Endothelial cell of umbilical vein (primary cell): ENCODE data around the gene RAPGEF6. TPM values are rescaled to one million over a fixed set of nuclear protein-coding genes. Genes with fewer than 3 reads are reported as not detected.

Experiments
- BruUV-seq: library from RNA; stranded (reverse); fragments of 400-500 nt; replicated peaks from 2 replicates; lab custom pipeline; 2021; lab: Mats Ljungman, UMichigan
- CTCF ChIA-PET: fragments of 300-600, 350-600 bp; sonication (Branson Sonifier 250); formaldehyde crosslinking; loops from one replicate; lab custom pipeline; 2021; ENCODE audit warnings: antibody characterized with exemption, inconsistent platforms; lab: Charles Lee
- POLR2A ChIA-PET: fragments of 300-600, 350-600 bp; sonication (Branson Sonifier 250); formaldehyde crosslinking; loops from one replicate; lab custom pipeline; 2021; ENCODE audit warnings: antibody characterized with exemption, inconsistent platforms; lab: Charles Lee
- DNase-seq: peaks from one replicate; pipeline ENCODE4 v3.0.0-alpha.2; 2011; ENCODE audit warnings: low read depth, low spot score
- FAIRE-seq: peaks from 2 replicates; lab custom pipeline; 2011; peaks lifted over from hg19 to GRCh38; lab: Jason Lieb, UNC
- H2AFZ ChIP-seq: 2 replicates; pipeline ENCODE4 v1.6.0; 2012; ENCODE audit warnings: low read depth, low read length, control low read depth, inconsistent platforms
- H3K27ac ChIP-seq: 2 replicates; pipeline ENCODE4 v1.5.1; 2011; ENCODE audit warnings: low read depth, mild to moderate bottlenecking, control low read depth, low read length, moderate library complexity; ENCODE audit not compliant: insufficient read depth
- H3K27me3 ChIP-seq, 2 experiments: 2 replicates each; pipeline versions ENCODE4 v1.6.0 to v1.6.1; 2011; ENCODE audit warnings: low read length in 2 of 2, mixed read lengths in 1 of 2; ENCODE audit not compliant: control insufficient read depth in 2 of 2, insufficient read depth in 2 of 2
- H3K36me3 ChIP-seq, 2 experiments: 2 replicates in 1 of 2; 3 replicates in 1 of 2; pipeline ENCODE4 v1.5.1; 2011; ENCODE audit warnings: low read length in 2 of 2, mild to moderate bottlenecking in 1 of 2, moderate library complexity in 1 of 2; ENCODE audit not compliant: control insufficient read depth in 2 of 2, insufficient read depth in 2 of 2; ENCODE audit errors: extremely low read depth in 1 of 2
- H3K4me1 ChIP-seq: 3 replicates; pipeline ENCODE4 v1.5.1; 2011; ENCODE audit warnings: mild to moderate bottlenecking, low read length; ENCODE audit not compliant: control insufficient read depth, insufficient read depth; ENCODE audit errors: extremely low read depth
- H3K4me2 ChIP-seq: 2 replicates; pipeline ENCODE4 v1.6.1; 2011; ENCODE audit warnings: low read length, control low read depth, mixed read lengths; ENCODE audit not compliant: insufficient read depth
- H3K4me3 ChIP-seq, 3 experiments: fragments of 200-600 bp in 1 of 3; sonication (generic), shearing (Covaris generic) in 1 of 3; replicated peaks in 1 of 3; 2 replicates each; pipeline ENCODE4 v1.5.1; 2011 to 2016; ENCODE audit warnings: control low read depth in 3 of 3, low read length in 3 of 3, mild to moderate bottlenecking in 2 of 3, inconsistent platforms in 1 of 3, low read depth in 1 of 3, moderate library complexity in 1 of 3; ENCODE audit not compliant: insufficient read depth in 1 of 3
- H3K79me2 ChIP-seq: 2 replicates; pipeline ENCODE4 v1.6.0; 2012; ENCODE audit warnings: low read length, inconsistent platforms; ENCODE audit not compliant: control insufficient read depth, insufficient read depth
- H3K9ac ChIP-seq: replicated peaks from 2 replicates; pipeline ENCODE3; 2011; ENCODE audit warnings: low read length, control low read depth; ENCODE audit not compliant: insufficient read depth; ENCODE audit errors: extremely low read depth
- H3K9me1 ChIP-seq: replicated peaks from 3 replicates; pipeline ENCODE4 v1.6.0; 2011; ENCODE audit warnings: mild to moderate bottlenecking, low read length; ENCODE audit not compliant: control insufficient read depth, insufficient read depth; ENCODE audit errors: extremely low read depth
- H3K9me3 ChIP-seq: replicated peaks from 2 replicates; pipeline ENCODE4 v1.5.1; 2012; ENCODE audit warnings: low read length, inconsistent platforms; ENCODE audit not compliant: control insufficient read depth, insufficient read depth
- H4K20me1 ChIP-seq: replicated peaks from 2 replicates; pipeline ENCODE3; 2011; ENCODE audit warnings: mild to moderate bottlenecking, low read length; ENCODE audit not compliant: control insufficient read depth, insufficient read depth; ENCODE audit errors: extremely low read depth
- CTCF ChIP-seq, 2 donors: IDR thresholded peaks; 1 replicate in 1 of 2; 2 replicates in 1 of 2; pipeline ENCODE4 v1.5.1; 2011; ENCODE audit warnings: low read length in 2 of 2, mild to moderate bottlenecking in 2 of 2, moderate library complexity in 2 of 2, control low read depth in 1 of 2, inconsistent platforms in 1 of 2, low read depth in 1 of 2; ENCODE audit not compliant: insufficient read depth in 1 of 2; ENCODE audit errors: extremely low read depth in 1 of 2
- EZH2 ChIP-seq: IDR thresholded peaks from 2 replicates; pipeline ENCODE4 v1.6.1; 2012; ENCODE audit warnings: borderline replicate concordance, low read depth, mild to moderate bottlenecking, moderate library complexity, low read length, inconsistent platforms; ENCODE audit not compliant: severe bottlenecking
- FOS ChIP-seq: IDR thresholded peaks from 2 replicates; pipeline ENCODE4 v1.6.1; 2011; ENCODE audit warnings: mild to moderate bottlenecking, low read length, moderate library complexity, borderline replicate concordance; ENCODE audit not compliant: insufficient read depth
- GATA2 ChIP-seq: IDR thresholded peaks from 2 replicates; pipeline ENCODE4 v1.7.0; 2011; ENCODE audit warnings: low read depth, mild to moderate bottlenecking, moderate library complexity, mixed read lengths, low read length; ENCODE audit not compliant: insufficient read length, insufficient read depth
- JUN ChIP-seq: IDR thresholded peaks from 2 replicates; pipeline ENCODE4 v1.6.1; 2011; ENCODE audit warnings: borderline replicate concordance, low read depth; ENCODE audit not compliant: insufficient read length, insufficient read depth
- MAX ChIP-seq: IDR thresholded peaks from 2 replicates; pipeline ENCODE4 v1.6.1; 2011; ENCODE audit not compliant: insufficient read depth, insufficient read length
- MYC ChIP-seq: IDR thresholded peaks from one replicate; pipeline ENCODE4 v1.6.1; 2011; ENCODE audit warnings: mild to moderate bottlenecking, low read depth, low read length
- POLR2A ChIP-seq: IDR thresholded peaks from 2 replicates; pipeline ENCODE4 v1.6.1; 2012; ENCODE audit warnings: low read depth, mild to moderate bottlenecking, control low read depth, low read length
- POLR2AphosphoS5 ChIP-seq: IDR thresholded peaks from 2 replicates; pipeline ENCODE4 v1.6.1; 2012; ENCODE audit warnings: low read depth, mild to moderate bottlenecking, control low read depth, low read length, moderate library complexity; ENCODE audit not compliant: insufficient read depth
- dilution Hi-C: fragments of 300-500 bp; cut with MboI; formaldehyde crosslinking; loops from one replicate; pipeline ENCODE4 v1.15.0; 2019; ENCODE audit warnings: low sequenced_read_pairs; ENCODE audit not compliant: extremely low pct_ligation_motif_present
- intact Hi-C: fragments of 100-400 bp; cut with micrococcal nuclease; formaldehyde crosslinking; loops from one replicate; pipeline ENCODE4 v1.10.0; 2022
- polyA plus RNA-seq, 4 experiments: library from polyadenylated mRNA; depleted of rRNA in 3 of 4; stranded (reverse) in 3 of 4; unstranded in 1 of 4; fragments of >200 nt; gene quantifications; 2 replicates each; pipeline versions ENCODE4 v1.2.1 to v1.2.3, GENCODE V29; 2011 to 2012; ENCODE audit warnings: missing spikeins in 1 of 4
- total RNA-seq: library from RNA; stranded (reverse); gene quantifications from 2 replicates; pipeline ENCODE4 v1.2.3, GENCODE V29; 2021

RAPGEF6 gene
- total and polyA plus RNA-seq, 2 donors (not counting 3 experiments of a cell fraction or from before 2014, with no cell fraction given) = 3.5 to 17.5 TPM

- CTCF ChIA-PET = interaction anchor here (0.8 to 2.0 kb wide), 15 partner anchors 9 to 510 kb away, joined by 3 to 20 read pairs (median 4); partner anchors contain the start of genes CDC42SE2 and HINT1
- FAIRE-seq (no peak), DNase-seq (no peak)
- Histone ChIP-seq H3K4me1 (peaks cover 42% of the 10 kb centered on the region), H3K27me3 (no peaks in the 10 kb centered on the region), H3K4me2 (no peak overlapping the region), H4K20me1 (no peaks in the 10 kb centered on the region), H3K27ac (no peak overlapping the region), H2AFZ (no peak overlapping the region), H3K4me3 (no peak overlapping the region), H3K9me3 (no peaks in the 10 kb centered on the region), H3K9me1 (no peaks in the 10 kb centered on the region), H3K79me2 (peaks cover 9% of the 10 kb centered on the region), H3K36me3 (no peaks in the 10 kb centered on the region), H3K9ac (no peak overlapping the region)
- POLR2A ChIA-PET = no interaction called here
- intact Hi-C loops = no loop called here
- dilution Hi-C loops = no loop called here
- no TSS peak for BruUV-seq
- TF ChIP-seq JUN (no peak), CTCF (IDR thresholded peaks at IDR 0.05; ENCODE audit: extremely low read depth in 1 of 2, insufficient read depth in 1 of 2, low read depth in 1 of 2, low read length in 2 of 2) (no peak), FOS (no peak), EZH2 (no peak), POLR2AphosphoS5 (no peak), MYC (no peak), GATA2 (no peak), MAX (no peak), POLR2A (no peak)
Measured at GRCh38 chr5:131381777-131382176, 253.3 kb downstream of the RAPGEF6 start.
